Bronchial epithelial cell (primary cell): ENCODE results near the gene AFF1. TPM values are rescaled to one million over a fixed set of nuclear protein-coding genes. Genes with fewer than 3 reads are reported as not detected.

Experiments used
- DNase-seq: peaks from one replicate; pipeline ENCODE4 v3.0.0-alpha.2; 2010; ENCODE audit warnings: low read depth
- FAIRE-seq: peaks from 2 replicates; lab custom pipeline; 2011; peaks lifted over from hg19 to GRCh38; lab: Jason Lieb, UNC
- H3K27me3 ChIP-seq: 2 replicates; pipeline ENCODE4 v1.5.1; 2011; ENCODE audit warnings: low read length; ENCODE audit not compliant: control insufficient read depth, insufficient read depth
- H3K36me3 ChIP-seq: 2 replicates; pipeline ENCODE4 v1.5.1; 2011; ENCODE audit warnings: low read length; ENCODE audit not compliant: control insufficient read depth, insufficient read depth
- H3K4me3 ChIP-seq: 2 replicates; pipeline ENCODE4 v1.5.1; 2011; ENCODE audit warnings: mild to moderate bottlenecking, low read depth, low read length, control low read depth
- CTCF ChIP-seq: IDR thresholded peaks from 2 replicates; pipeline ENCODE4 v1.5.1; 2011; ENCODE audit warnings: mild to moderate bottlenecking, moderate library complexity, low read length, control low read depth, inconsistent platforms; ENCODE audit not compliant: insufficient read depth, severe bottlenecking
- total RNA-seq: library from RNA; depleted of rRNA; stranded (reverse); fragments of >200 nt; gene quantifications from 2 replicates; pipeline ENCODE4 v1.2.1, GENCODE V29; 2014

The AFF1 gene
- total RNA-seq, 1 donor from 2014 or later: 9.2 TPM

GRCh38 chr4:87046121-87046551 is 111.3 kb downstream of the AFF1 start:
- Histone ChIP-seq H3K27me3 (no peaks in the 10 kb centered on the region), H3K4me3 (no peak overlapping the region), H3K36me3 (peaks cover 10% of the 10 kb centered on the region)
- no peak for TF ChIP-seq CTCF
- DNase-seq (no peak), FAIRE-seq (no peak)

DNA sequence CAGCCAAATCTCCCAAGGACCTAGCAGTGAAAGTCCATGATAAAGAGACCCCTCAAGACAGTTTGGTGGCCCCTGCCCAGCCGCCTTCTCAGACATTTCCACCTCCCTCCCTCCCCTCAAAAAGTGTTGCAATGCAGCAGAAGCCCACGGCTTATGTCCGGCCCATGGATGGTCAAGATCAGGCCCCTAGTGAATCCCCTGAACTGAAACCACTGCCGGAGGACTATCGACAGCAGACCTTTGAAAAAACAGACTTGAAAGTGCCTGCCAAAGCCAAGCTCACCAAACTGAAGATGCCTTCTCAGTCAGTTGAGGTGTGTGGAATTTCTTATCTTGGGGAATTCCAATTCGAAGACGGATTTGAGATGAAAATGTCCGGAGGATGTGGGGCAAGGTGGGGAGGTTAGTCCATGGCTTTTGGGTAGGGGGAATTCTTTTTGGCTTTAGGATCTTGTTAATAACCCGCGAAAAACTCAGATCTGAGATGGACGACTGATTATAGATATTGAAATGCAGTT is 112.5 kb downstream of the AFF1 start:
- no peak for FAIRE-seq
- TF ChIP-seq CTCF: no peak
- H3K27me3 ChIP-seq: no peaks in the 10 kb centered on the region
- no peak for DNase-seq
- peaks cover 10% of the 10 kb centered on the region for H3K36me3 ChIP-seq
- H3K4me3 ChIP-seq: no peak overlapping the region

- H3K4me3 ChIP-seq: no peak overlapping the region
- H3K27me3 ChIP-seq: no peaks in the 10 kb centered on the region
- DNase-seq (no peak), FAIRE-seq (no peak)
- no peak for TF ChIP-seq CTCF
- peaks cover 10% of the 10 kb centered on the region for H3K36me3 ChIP-seq
Measured at GRCh38 chr4:87049508-87049907, 114.7 kb downstream of the AFF1 start.

GRCh38 chr4:87050596-87050995 is 115.8 kb downstream of the AFF1 start:
- Histone ChIP-seq H3K4me3 (no peak overlapping the region), H3K36me3 (peaks cover 10% of the 10 kb centered on the region), H3K27me3 (no peaks in the 10 kb centered on the region)
- DNase-seq: no peak
- no peak for FAIRE-seq
- TF ChIP-seq CTCF: no peak

- DNase-seq (no peak), FAIRE-seq (no peak)
- no peaks in the 10 kb centered on the region for H3K27me3 ChIP-seq
- TF ChIP-seq CTCF: no peak
- no peak overlapping the region for H3K4me3 ChIP-seq
- peaks cover 10% of the 10 kb centered on the region for H3K36me3 ChIP-seq
Measured at GRCh38 chr4:87051121-87051713, 116.4 kb downstream of the AFF1 start.

DNA sequence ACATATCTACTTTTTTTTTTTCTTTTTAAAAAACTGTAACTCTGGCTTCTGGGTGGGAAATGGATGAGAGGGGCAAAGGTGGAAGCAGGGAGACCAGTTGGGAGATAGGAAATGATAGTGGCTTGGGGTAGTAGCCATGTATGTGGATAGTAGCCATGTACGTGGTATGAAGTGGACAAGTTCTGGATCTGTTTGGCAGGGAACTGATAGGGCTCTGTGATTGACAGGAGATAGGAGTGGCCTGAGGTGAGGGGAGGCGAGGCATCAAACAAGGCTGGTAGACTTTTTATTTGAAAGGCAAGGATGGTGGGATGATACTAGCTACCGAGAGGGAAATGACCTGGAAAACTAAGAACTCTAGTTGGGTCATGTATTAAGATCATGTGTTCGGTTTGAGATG is 117.8 kb downstream of the AFF1 start:
- DNase-seq: no peak
- Histone ChIP-seq H3K4me3 (no peak overlapping the region), H3K36me3 (no peaks in the 10 kb centered on the region), H3K27me3 (no peaks in the 10 kb centered on the region)
- FAIRE-seq: no peak
- no peak for TF ChIP-seq CTCF
